MCF 10A (cell line): ENCODE measurements around the gene WDR45B. TPM values are rescaled to one million over a fixed set of nuclear protein-coding genes. Genes with fewer than 3 reads are reported as not detected.

ENCODE experiments used
- BruUV-seq: library from RNA; stranded (reverse); fragments of 400-500 nt; replicated peaks from 2 replicates; lab custom pipeline; 2021; lab: Mats Ljungman, UMichigan
- CTCF ChIA-PET: fragments of 300-600 bp; sonication (Branson Sonifier 250); formaldehyde crosslinking; extraction: SDS; loops from one replicate; lab custom pipeline; 2021; ENCODE audit warnings: antibody characterized with exemption, inconsistent platforms; lab: Yijun Ruan, JAX
- POLR2A ChIA-PET: fragments of 300-600, 350-650 bp; sonication (Branson Sonifier 250); formaldehyde crosslinking; extraction: SDS; loops from one replicate; lab custom pipeline; 2020; ENCODE audit warnings: antibody characterized with exemption, inconsistent platforms; lab: Yijun Ruan, JAX
- DNase-seq: peaks from one replicate; pipeline ENCODE4 v3.0.0-alpha.2; 2018; ENCODE audit not compliant: unreplicated experiment
- H3K27ac Mint-ChIP-seq: one replicate; pipeline ENCODE4 v1.8.0; 2022; ENCODE audit warnings: mild to moderate bottlenecking, low read depth, mixed read lengths; ENCODE audit not compliant: unreplicated experiment
- H3K27me3 Mint-ChIP-seq: one replicate; pipeline ENCODE4 v1.8.0; 2022; ENCODE audit warnings: mixed read lengths; ENCODE audit not compliant: insufficient read depth, unreplicated experiment
- H3K36me3 Mint-ChIP-seq: one replicate; pipeline ENCODE4 v1.8.0; 2022; ENCODE audit warnings: mild to moderate bottlenecking, moderate library complexity, mixed read lengths; ENCODE audit not compliant: insufficient read depth, unreplicated experiment
- H3K4me1 Mint-ChIP-seq: one replicate; pipeline ENCODE4 v1.8.0; 2022; ENCODE audit warnings: mixed read lengths; ENCODE audit not compliant: insufficient read depth, unreplicated experiment
- H3K4me3 Mint-ChIP-seq: one replicate; pipeline ENCODE4 v1.8.0; 2022; ENCODE audit warnings: mild to moderate bottlenecking, moderate library complexity, mixed read lengths; ENCODE audit not compliant: unreplicated experiment
- H3K9me3 Mint-ChIP-seq: one replicate; pipeline ENCODE4 v1.8.0; 2022; ENCODE audit warnings: mixed read lengths; ENCODE audit not compliant: unreplicated experiment
- CTCF ChIP-seq: fragments of 200-600 bp; IDR thresholded peaks from one replicate; pipeline ENCODE4 v1.8.0; 2022; ENCODE audit warnings: antibody characterized with exemption, mild to moderate bottlenecking; ENCODE audit not compliant: unreplicated experiment
- intact Hi-C: fragments of 100-400 bp; cut with micrococcal nuclease; formaldehyde crosslinking; loops from 2 replicates; pipeline ENCODE4 v1.14.1; 2022
- total RNA-seq: library from RNA; stranded (reverse); gene quantifications from 2 replicates; pipeline ENCODE4 v1.2.3, GENCODE V29; 2022

WDR45B gene
- total RNA-seq, 1 experiment from 2014 or later, result 88.3 TPM

- Mint-ChIP-seq H3K9me3 (peaks cover 9% of the 10 kb centered on the region), H3K27me3 (no peaks in the 10 kb centered on the region), H3K4me3 (no peak overlapping the region), H3K36me3 (peaks cover 19% of the 10 kb centered on the region), H3K4me1 (no peaks in the 10 kb centered on the region), H3K27ac (no peak overlapping the region)
- POLR2A ChIA-PET, result no interaction called here
- no TSS peak for BruUV-seq
- intact Hi-C loops, result loop anchor here (5.0 kb wide), 1 partner anchor 49 kb away; the partner anchor contains the start of gene WDR45B
- no peak for DNase-seq
- no peak for TF ChIP-seq CTCF
- CTCF ChIA-PET, result no interaction called here
Observed at GRCh38 chr17:82696259-82696658, 48.0 kb upstream of the WDR45B start.

GRCh38 chr17:82694647-82695046 is 46.4 kb upstream of the WDR45B start:
- Mint-ChIP-seq H3K4me1 (no peaks in the 10 kb centered on the region), H3K27ac (no peak overlapping the region), H3K4me3 (no peak overlapping the region), H3K27me3 (no peaks in the 10 kb centered on the region), H3K36me3 (peaks cover 25% of the 10 kb centered on the region), H3K9me3 (peaks cover 9% of the 10 kb centered on the region)
- POLR2A ChIA-PET, result no interaction called here
- no TSS peak for BruUV-seq
- no peak for TF ChIP-seq CTCF
- CTCF ChIA-PET, result no interaction called here
- no peak for DNase-seq
- intact Hi-C loops, result loop anchor here (5.0 kb wide), 1 partner anchor 47 kb away; the partner anchor contains the start of gene WDR45B

- peaks cover 25% of the 10 kb centered on the region for H3K36me3 Mint-ChIP-seq
- ChIA-PET POLR2A (interaction anchor here (1.0 kb wide), 1 partner anchor 19 kb away, joined by 3 read pairs; no protein-coding TSS in a partner anchor), CTCF (no interaction called here)
- H3K27ac Mint-ChIP-seq, result no peak overlapping the region
- H3K4me1 Mint-ChIP-seq, result no peaks in the 10 kb centered on the region
- no peak overlapping the region for H3K4me3 Mint-ChIP-seq
- no peaks in the 10 kb centered on the region for H3K27me3 Mint-ChIP-seq
- intact Hi-C loops, result no loop called here
- no peak for TF ChIP-seq CTCF
- no peak for DNase-seq
- H3K9me3 Mint-ChIP-seq, result peaks cover 9% of the 10 kb centered on the region
- no TSS peak for BruUV-seq
Observed at GRCh38 chr17:82693168-82693867, 45.1 kb upstream of the WDR45B start.

- H3K36me3 Mint-ChIP-seq, result peaks cover 25% of the 10 kb centered on the region
- no peak for TF ChIP-seq CTCF
- H3K9me3 Mint-ChIP-seq, result peaks cover 9% of the 10 kb centered on the region
- POLR2A ChIA-PET, result interaction anchor here (0.6 kb wide), 1 partner anchor 179 kb away, joined by 4 read pairs; no protein-coding TSS in a partner anchor
- H3K27ac Mint-ChIP-seq, result no peak overlapping the region
- CTCF ChIA-PET, result no interaction called here
- peaks cover 2% of the 10 kb centered on the region for H3K4me1 Mint-ChIP-seq
- no peaks in the 10 kb centered on the region for H3K27me3 Mint-ChIP-seq
- no TSS peak for BruUV-seq
- no peak overlapping the region for H3K4me3 Mint-ChIP-seq
- intact Hi-C loops, result no loop called here
- no peak for DNase-seq
Observed at GRCh38 chr17:82692268-82692667, 44.0 kb upstream of the WDR45B start.
